NCI-H2196 (cell line): Measurements from ENCODE around the gene KIF15.

Experiments used
- DNase-seq: peaks from one replicate; lab custom pipeline; 2025; ENCODE audit not compliant: unreplicated experiment; lab: John Stamatoyannopoulos, UW

KIF15 gene

DNA sequence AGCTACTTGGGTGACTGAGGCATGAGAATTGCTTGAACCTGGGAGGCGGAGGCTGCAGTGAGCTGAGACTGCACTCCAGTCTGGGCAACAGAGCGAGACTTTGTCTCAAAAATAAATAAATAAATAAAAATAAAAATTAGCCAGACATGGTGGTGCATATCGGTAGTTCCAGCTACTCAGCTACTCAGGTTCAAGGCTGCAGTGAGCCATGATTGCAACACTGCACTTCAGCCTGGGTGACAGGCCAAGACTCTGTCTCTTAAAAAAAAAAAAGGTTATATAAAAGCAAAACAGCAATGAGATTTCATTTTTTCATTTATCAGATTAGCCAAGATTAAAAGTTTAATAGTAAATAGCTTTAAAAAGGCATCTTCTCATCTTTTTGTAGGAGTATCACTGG, 115.7 kb downstream of the KIF15 start:
- no peak for DNase-seq

DNA sequence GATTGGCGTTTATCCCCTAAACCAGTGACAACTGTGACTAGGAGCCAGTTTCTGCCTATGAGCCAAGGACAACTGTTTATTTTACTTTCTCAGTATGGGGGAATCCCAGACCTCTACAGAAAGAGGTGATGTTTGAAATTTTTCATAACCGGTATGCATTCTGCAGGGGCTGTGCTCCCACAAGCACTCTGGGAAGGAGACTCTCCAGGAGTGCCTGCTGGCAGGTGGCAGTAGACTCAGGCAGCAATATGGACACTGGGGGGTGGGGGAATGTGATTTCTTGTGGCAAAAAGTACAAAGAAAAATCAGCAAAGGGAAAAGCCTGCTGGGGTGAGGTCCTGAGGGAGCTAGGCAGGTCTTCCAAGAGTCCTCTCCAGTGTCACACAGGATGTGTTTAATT, 118.7 kb downstream of the KIF15 start:
- DNase-seq: no peak

DNA sequence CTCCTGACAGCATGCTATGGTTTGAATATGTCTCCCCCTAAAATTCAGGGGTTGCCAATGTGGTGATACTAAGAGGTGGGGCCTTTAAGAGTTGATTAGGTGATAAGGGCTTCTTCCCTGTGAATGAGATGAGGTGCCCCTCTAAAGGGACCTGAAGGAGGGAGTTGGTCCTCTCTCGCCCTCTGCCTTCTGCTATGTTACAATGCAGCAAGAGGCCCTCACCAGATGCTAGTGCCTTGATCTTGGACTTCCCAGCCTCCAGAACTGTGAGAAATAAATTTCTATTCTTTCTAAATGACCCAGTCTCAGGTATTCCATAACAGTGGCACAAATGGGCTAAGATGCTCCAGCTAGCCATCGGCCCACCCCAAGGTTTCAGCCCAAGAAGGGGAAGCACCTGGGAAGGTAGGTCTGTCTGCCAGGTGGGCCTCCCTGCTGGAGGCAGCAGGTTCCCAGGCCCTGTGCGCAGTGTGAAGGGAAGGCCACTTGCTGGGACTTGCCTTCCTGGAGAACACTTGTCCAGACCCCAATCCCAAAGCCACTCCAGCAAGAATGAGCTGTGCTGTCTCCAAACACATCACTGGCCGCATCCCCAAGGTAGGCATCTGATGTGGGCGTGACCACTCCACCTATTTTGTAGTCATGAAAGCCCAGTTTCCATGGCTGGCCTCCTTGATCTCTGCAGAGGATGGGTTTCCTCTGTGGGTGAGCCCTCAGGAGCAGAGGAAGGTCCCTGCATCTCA, 121.8 kb downstream of the KIF15 start:
- no peak for DNase-seq

DNA sequence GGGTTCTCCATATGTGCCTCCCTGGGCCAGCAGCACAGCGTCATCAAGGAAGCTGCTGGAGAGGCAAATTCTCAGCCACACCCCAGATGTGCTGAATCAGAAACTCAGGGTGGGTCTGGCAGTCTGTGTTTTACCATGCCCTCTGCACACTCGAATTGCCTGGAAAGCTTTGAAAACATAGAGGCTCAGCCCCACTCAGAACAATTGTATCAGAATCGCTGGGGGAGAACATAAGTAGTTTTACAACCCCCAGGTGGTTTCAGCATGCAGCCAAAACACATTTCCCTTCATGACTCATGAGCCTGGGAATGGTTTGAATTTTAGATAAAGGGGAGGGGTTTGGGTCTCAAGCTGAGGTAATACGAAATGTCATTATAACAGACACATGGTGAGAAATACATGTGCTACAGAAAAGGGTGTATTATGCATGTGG, 122.4 kb downstream of the KIF15 start:
- no peak for DNase-seq

DNA sequence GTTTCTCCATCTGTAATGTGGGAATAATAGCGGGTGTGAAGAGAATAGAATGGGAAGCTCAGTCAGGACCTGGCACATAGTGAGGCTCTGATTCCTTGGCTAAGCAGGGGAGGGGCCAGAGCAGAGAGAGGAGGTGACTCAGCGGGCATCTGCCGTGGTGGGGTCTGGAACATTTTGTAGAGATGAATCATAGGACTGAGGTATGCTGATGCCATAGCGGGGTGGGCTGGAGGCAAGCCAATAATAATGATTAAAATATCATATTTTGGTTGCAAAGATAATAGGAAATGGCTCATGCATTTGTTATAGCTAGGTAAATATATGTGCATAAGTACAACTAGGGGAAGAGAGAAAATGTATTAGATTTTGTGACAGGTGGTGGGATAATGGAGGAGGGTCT, 124.0 kb downstream of the KIF15 start:
- no peak for DNase-seq

DNA sequence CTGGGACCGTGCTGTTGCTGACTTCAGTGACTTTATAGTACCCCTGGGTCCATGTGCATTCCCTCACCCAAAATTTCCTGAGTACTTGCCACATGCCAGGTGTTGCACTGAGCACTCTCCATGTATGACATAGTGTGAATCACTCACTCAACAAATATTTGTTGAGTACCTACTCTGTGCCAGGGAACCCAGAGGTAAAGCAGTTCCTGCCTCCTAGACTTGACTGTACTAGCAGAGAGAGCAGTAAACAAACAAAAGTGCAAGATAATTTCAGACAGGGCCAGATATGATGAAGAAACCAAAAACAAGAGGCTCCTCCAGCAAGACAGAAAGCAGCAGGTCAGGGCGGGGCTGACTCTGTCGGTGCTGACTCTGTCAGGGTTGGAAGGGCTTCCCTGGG, 125.0 kb downstream of the KIF15 start:
- DNase-seq: no peak

DNA sequence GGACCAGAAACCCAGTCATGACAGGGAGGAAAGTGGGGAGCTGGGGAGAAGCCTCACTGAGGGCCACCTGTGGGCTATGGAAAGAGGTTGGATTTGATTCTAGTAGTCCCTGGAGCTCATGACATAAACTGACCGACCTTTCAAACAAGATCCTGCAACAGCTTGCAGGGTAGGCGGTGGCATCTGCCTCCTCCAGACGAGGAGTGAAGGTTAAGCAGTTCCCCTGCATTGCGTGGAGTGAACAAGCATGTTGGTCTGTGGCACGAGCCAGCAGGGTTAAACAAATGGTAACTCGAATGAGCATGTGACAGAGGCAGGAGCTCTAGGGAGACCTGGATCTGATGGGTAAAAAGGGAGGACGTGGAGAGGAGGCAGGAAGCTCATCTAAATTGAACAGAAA, 125.5 kb downstream of the KIF15 start:
- no peak for DNase-seq

DNA sequence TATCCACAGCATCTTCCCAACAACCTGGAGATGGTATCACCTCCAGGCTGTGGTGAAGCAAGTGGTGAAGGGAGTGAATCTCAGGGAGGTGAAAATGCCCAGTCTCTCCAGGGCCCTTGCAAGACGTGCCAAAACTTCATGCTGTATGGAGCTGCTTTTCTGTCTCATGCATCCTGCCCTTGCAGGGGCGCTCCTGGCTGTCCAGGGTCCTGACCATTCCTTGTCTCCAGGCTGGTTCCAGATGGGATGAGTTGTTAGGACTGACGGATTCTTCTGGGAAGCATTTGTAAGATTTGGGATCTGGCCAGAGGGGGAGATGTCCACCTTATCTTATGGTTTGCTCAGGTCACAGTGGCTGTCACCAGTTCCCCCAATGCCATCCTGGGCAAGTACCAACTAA, 128.7 kb downstream of the KIF15 start:
- DNase-seq: no peak

DNA sequence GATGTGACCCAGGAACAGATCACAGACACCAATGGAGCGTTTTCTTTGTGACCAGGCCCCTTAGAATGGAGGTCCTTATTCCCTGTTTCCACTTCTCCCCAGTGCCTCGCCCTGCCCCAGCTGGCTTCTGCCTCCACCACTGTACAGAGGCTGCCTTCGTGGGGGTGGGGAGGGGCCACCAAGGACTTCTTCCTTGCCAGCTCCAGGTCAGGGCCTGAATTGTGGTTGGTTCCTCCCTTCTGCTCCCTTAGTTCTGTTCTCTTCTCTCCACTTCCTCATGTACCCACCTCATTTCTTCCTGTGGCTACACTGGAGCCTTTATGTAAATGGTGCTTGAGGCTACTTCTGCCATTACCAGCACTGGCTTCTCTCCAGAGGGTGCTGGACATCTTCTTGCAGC, 129.3 kb downstream of the KIF15 start:
- DNase-seq: no peak

DNA sequence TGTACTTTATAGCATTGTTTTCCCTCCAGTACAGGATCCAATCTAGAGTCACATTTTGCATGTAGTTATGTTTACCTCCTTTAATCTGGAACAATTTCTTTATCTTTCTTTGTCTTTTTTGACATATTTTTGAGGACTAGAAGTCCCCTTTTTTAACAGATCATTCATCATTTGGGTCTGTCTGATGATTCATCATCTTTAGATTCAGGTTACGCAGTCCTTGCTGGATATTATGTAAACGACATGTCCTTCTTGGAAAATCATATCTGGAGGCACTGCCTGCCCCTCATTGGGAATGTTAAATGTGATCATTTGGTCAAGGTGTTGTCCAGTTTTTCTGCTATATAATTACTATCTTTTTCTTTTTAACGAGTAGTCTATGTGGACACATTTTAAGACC, 131.1 kb downstream of the KIF15 start:
- no peak for DNase-seq

DNA sequence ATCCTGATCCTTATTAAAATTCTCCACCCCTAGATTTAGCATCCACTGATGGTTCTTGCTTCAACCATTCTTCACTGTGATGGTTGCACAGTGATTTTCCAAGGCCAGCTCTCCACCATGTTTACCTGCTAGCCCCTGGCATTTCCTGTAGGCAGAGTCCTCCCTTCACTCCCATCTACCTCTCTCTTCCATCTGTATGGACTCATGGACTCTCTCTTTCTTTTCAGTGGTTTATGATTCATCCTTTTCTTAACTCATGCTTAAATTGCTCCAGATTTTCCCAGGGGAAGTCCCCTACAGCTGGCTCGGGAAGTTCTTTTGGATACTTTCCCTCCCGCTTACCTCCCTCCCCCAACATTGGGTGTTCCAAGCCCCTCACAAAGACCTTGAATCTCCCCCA, 131.5 kb downstream of the KIF15 start:
- DNase-seq: no peak

DNA sequence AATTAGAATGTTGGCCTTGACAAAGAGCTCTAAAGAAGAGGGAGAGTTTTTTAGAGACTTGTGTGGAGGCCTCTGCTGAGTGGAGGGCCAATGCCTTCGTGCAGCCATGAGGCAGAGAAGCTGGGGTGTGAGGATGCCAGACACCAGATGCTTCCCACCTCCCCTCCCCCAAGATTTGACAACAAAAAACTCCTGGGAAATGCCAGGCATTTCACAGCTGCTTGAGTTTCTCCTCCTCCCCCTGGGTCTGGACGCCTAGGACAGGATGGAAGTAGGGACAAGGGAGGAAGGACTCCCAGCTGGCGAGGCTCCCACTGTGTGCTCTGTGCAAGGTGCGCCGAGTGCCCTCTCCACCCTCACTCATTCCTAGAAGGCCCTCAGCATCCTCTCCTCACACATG, 132.9 kb downstream of the KIF15 start:
- no peak for DNase-seq

DNA sequence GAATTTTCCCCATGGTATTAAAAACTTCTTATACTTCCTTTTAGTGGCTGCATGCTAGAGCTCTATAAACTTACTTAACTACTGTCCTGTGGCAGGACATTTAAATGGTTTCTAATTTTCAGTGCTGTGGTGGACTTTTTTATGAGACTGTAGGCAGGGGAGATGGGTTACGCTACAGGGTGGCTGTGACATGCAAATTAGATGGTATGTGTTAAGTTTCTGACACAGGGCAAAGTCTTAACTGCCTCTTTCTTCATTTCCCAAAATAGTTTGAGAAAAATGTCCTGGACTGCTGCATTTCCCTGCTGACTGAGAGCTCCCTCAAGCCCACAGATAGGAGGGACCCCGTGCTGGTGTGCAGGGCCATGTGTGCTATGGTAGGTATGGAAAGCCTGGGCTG, 134.8 kb downstream of the KIF15 start:
- DNase-seq: no peak

DNA sequence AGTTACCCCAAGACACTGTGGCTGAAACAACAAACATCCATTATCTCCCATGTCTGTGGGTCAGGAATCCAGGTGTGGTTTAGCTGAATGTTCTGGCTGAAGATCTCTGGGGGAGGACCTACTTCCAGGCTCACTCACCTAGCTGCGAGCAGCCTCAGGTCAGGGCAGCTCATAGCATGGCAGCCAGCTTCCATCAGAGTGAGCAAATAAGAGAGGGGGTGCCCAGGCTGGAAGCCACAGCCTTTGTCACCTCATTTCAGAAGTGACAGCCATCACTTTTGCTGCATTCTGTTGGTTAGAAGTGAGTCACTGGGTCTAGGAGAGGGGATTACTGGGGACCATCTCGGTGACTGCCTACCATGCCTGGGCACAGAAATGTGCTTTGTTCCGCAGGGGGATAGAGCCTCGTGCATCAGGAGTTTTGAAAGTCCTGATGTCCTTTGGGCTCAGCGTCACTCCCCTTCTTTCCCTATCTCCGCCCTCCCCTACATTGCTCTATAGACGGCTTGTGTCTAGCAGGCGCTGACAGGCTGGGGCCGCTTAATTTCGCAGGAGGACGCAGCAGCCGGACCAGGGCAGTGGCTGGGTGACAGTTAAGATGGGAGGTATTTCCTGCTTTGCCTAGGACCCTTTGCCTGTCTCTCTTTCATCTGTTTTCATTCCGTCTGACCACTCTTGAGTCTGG, 138.2 kb downstream of the KIF15 start:
- DNase-seq: no peak

DNA sequence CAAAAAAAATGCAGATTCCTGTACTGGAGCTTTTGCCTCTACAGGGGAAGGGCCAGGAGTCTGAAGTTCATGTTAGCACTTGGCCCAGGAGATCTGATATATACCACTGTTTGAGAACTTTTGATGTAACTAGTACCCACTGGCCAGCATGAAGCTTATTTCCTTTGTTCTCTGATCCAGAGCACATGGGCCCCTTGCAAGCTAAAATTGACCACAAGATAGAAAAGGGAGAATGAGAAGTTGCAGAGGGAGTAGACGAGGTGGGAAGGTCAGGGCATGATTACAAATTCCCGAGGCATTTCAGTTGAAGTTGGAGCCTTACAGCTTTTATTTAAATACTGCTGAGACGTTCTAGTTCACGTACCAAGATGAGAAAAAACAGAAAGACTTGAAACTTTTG, 141.0 kb downstream of the KIF15 start:
- no peak for DNase-seq
